HepG2 (cell line): Measurements from ENCODE around the gene PRTN3. TPM values are rescaled to one million over a fixed set of nuclear protein-coding genes. Genes with fewer than 3 reads are reported as not detected.
A peak's percentile ranks its signal among the peaks of the same experiment; 100 is the strongest.
"Not testable (repeated sequence)": the region's sequence is repeated elsewhere in the genome, so short reads cannot be mapped to it uniquely, and the experiment has no call there.

ENCODE experiments used
- ATAC-seq: fragments of 200-7000 bp; cut with Tn5 transposase; 3 replicates; pipeline ENCODE4 v1.9.1; 2020; ENCODE audit warnings: mild to moderate bottlenecking, moderate library complexity
- BruUV-seq: library from RNA; stranded (reverse); fragments of 400-500 nt; replicated peaks from 2 replicates; lab custom pipeline; 2021; lab: Mats Ljungman, UMichigan
- CTCF ChIA-PET: fragments of 300-600 bp; formaldehyde crosslinking; extraction: SDS; loops from one replicate; lab custom pipeline; 2021; ENCODE audit warnings: low total read pairs, inconsistent platforms, low intra/inter-chr PET ratio; lab: Yijun Ruan, JAX
- POLR2A ChIA-PET: fragments of 350-600 bp; sonication (Branson Sonifier 250); formaldehyde crosslinking; loops from one replicate; lab custom pipeline; 2020; ENCODE audit warnings: antibody characterized with exemption, inconsistent platforms; lab: Yijun Ruan, JAX
- DNase-seq: peaks from one replicate; pipeline ENCODE4 v3.0.0-alpha.2; 2015; ENCODE audit warnings: low spot score
- FAIRE-seq: peaks from 3 replicates; lab custom pipeline; 2011; peaks lifted over from hg19 to GRCh38; lab: Jason Lieb, UNC
- H2AFZ ChIP-seq: one replicate; pipeline ENCODE4 v1.6.1; 2011; ENCODE audit warnings: low read length, inconsistent platforms
- H3K27ac ChIP-seq: fragments of 300-600 bp; 3 replicates; pipeline ENCODE4 v1.8.0; 2011; ENCODE audit warnings: mixed run types, mild to moderate bottlenecking, mixed read lengths, low read length, inconsistent platforms; ENCODE audit not compliant: insufficient read depth; ENCODE audit errors: extremely low read length
- H3K27me3 ChIP-seq, 2 experiments: fragments of 200-600 bp in 1 of 2; 2 replicates in 1 of 2; 3 replicates in 1 of 2; pipeline versions ENCODE4 v1.6.0 to v1.8.0; 2011; ENCODE audit warnings: low read length in 2 of 2, mild to moderate bottlenecking in 2 of 2, moderate library complexity in 2 of 2, inconsistent platforms in 1 of 2; ENCODE audit not compliant: insufficient read depth in 2 of 2, control insufficient read depth in 1 of 2
- H3K36me3 ChIP-seq, 2 experiments: fragments of 200-600 bp in 1 of 2; replicated peaks in 1 of 2; 2 replicates in 1 of 2; 3 replicates in 1 of 2; pipeline versions ENCODE4 v1.5.1 to v1.8.0; 2011; ENCODE audit warnings: low read length in 2 of 2, inconsistent platforms in 1 of 2; ENCODE audit not compliant: insufficient read depth in 2 of 2, control insufficient read depth in 1 of 2
- H3K4me1 ChIP-seq: 2 replicates; pipeline ENCODE4 v1.5.1; 2012; ENCODE audit warnings: low read length, inconsistent platforms; ENCODE audit not compliant: insufficient read depth
- H3K4me2 ChIP-seq: 2 replicates; pipeline ENCODE4 v1.6.0; 2011; ENCODE audit warnings: low read depth, low read length, inconsistent platforms
- H3K4me3 ChIP-seq, 3 experiments: fragments of 200-600 bp in 1 of 3; sonication (generic), shearing (Covaris generic) in 1 of 3; replicated peaks in 1 of 3; 2 replicates each; pipeline ENCODE4 v1.5.1; 2011 to 2016; ENCODE audit warnings: low read length in 3 of 3, inconsistent platforms in 2 of 3, low read depth in 2 of 3, mild to moderate bottlenecking in 2 of 3, control low read depth in 1 of 3, mixed read lengths in 1 of 3; ENCODE audit not compliant: insufficient read depth in 1 of 3
- H3K79me2 ChIP-seq: one replicate; pipeline ENCODE4 v1.6.1; 2011; ENCODE audit warnings: low read length, inconsistent platforms; ENCODE audit not compliant: insufficient read depth
- H3K9ac ChIP-seq: 2 replicates; pipeline ENCODE4 v1.6.0; 2011; ENCODE audit warnings: mild to moderate bottlenecking, low read depth, low read length, inconsistent platforms; ENCODE audit not compliant: insufficient read depth
- H3K9me3 ChIP-seq: 2 replicates; pipeline ENCODE4 v1.5.1; 2012; ENCODE audit warnings: mild to moderate bottlenecking, low read length
- H4K20me1 ChIP-seq: 2 replicates; pipeline ENCODE4 v1.6.0; 2011; ENCODE audit warnings: inconsistent platforms, mild to moderate bottlenecking, low read length, moderate library complexity; ENCODE audit not compliant: insufficient read depth
- HIVEP1 ChIP-seq: sonication (generic); formaldehyde crosslinking; IDR thresholded peaks from 2 replicates; pipeline ENCODE4 v1.4.0; 2020; ENCODE audit warnings: mild to moderate bottlenecking, missing genetic modification reagents
- POLR2AphosphoS2 ChIP-seq: IDR thresholded peaks from 2 replicates; pipeline ENCODE4 v1.6.1; 2011; ENCODE audit warnings: low read depth, low read length, improper control_type of control experiment
- ZNF121 ChIP-seq: sonication (generic); formaldehyde crosslinking; IDR thresholded peaks from 2 replicates; pipeline ENCODE4 v1.5.0; 2020; ENCODE audit warnings: mild to moderate bottlenecking, missing genetic modification reagents
- ZNF446 ChIP-seq: sonication (generic); formaldehyde crosslinking; IDR thresholded peaks from 2 replicates; pipeline ENCODE4 v1.5.0; 2020; ENCODE audit warnings: mild to moderate bottlenecking, missing genetic modification reagents
- ZSCAN9 ChIP-seq: IDR thresholded peaks from 2 replicates; pipeline ENCODE4 v1.6.1; 2016; ENCODE audit warnings: borderline replicate concordance
- WGBS: methylation state at CpG from one replicate; pipeline ENCODE4 v1.1.6; 2017; ENCODE audit warnings: low lambda C conversion rate; 5-methylcytosine and 5-hydroxymethylcytosine counted together
- in situ Hi-C: cut with HindIII; loops from 2 replicates; pipeline ENCODE4 v1.10.0; 2017; ENCODE audit warnings: low pct_unique_long_range_greater_than_20kb; ENCODE audit not compliant: extremely low pct_ligation_motif_present
- intact Hi-C: fragments of 100-400 bp; cut with micrococcal nuclease; formaldehyde crosslinking; loops from one replicate; pipeline ENCODE4 v1.10.0; 2022; ENCODE audit not compliant: unreplicated experiment
- polyA plus RNA-seq, 8 experiments: library from polyadenylated mRNA; depleted of rRNA in 3 of 8; stranded (reverse) in 7 of 8; unstranded in 1 of 8; fragments of >200 nt; fragmentation: Illumina TruSeq in 4 of 8; extraction: Trizol in 4 of 8; gene quantifications; 2 replicates each; pipeline versions ENCODE4 v1.2.1 to v1.2.3, GENCODE V29; 2011 to 2016; ENCODE audit warnings: low read depth in 4 of 8, missing spikeins in 1 of 8, mixed read lengths in 1 of 8; ENCODE audit not compliant: insufficient read depth in 1 of 8
- total RNA-seq, 5 experiments: library from RNA; depleted of rRNA; stranded (reverse); fragments of >200 nt; fragmentation: Illumina TruSeq; extraction: Trizol; gene quantifications; 2 replicates each; pipeline ENCODE4 v1.2.3, GENCODE V29; 2016; ENCODE audit warnings: low read depth in 1 of 5
- TF ChIP-seq, protein P1 (sequence below): sonication (generic); formaldehyde crosslinking; IDR thresholded peaks from 2 replicates; pipeline ENCODE4 v1.5.1; 2020; ENCODE audit warnings: mild to moderate bottlenecking, missing genetic modification reagents, borderline replicate concordance
- TF ChIP-seq, protein P2 (sequence below): sonication (generic); formaldehyde crosslinking; IDR thresholded peaks from 2 replicates; pipeline ENCODE4 v1.5.0; 2020; ENCODE audit warnings: missing genetic modification reagents

Gene PRTN3
- total and polyA plus RNA-seq, 2 of the 13 experiments (the other 11 are each of a cell fraction or from before 2014, with no cell fraction given), result not detected

DNA sequence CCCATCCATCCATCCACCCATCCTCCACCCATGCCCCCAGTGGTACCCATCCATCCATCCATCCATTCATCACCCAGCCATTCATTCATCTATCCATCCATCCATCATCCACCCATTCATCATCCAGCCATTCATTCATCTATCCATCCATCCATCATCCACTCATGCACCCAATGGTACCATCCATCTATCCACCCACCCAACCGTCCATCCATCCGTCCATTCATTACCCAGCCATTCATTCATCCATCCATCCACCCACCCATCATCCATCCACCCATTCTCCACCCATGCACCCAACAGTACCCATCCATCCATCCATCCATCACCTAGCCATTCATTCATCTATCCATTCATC, 24.3 kb upstream of the PRTN3 start (continued):
- TF ChIP-seq, protein P1, sequence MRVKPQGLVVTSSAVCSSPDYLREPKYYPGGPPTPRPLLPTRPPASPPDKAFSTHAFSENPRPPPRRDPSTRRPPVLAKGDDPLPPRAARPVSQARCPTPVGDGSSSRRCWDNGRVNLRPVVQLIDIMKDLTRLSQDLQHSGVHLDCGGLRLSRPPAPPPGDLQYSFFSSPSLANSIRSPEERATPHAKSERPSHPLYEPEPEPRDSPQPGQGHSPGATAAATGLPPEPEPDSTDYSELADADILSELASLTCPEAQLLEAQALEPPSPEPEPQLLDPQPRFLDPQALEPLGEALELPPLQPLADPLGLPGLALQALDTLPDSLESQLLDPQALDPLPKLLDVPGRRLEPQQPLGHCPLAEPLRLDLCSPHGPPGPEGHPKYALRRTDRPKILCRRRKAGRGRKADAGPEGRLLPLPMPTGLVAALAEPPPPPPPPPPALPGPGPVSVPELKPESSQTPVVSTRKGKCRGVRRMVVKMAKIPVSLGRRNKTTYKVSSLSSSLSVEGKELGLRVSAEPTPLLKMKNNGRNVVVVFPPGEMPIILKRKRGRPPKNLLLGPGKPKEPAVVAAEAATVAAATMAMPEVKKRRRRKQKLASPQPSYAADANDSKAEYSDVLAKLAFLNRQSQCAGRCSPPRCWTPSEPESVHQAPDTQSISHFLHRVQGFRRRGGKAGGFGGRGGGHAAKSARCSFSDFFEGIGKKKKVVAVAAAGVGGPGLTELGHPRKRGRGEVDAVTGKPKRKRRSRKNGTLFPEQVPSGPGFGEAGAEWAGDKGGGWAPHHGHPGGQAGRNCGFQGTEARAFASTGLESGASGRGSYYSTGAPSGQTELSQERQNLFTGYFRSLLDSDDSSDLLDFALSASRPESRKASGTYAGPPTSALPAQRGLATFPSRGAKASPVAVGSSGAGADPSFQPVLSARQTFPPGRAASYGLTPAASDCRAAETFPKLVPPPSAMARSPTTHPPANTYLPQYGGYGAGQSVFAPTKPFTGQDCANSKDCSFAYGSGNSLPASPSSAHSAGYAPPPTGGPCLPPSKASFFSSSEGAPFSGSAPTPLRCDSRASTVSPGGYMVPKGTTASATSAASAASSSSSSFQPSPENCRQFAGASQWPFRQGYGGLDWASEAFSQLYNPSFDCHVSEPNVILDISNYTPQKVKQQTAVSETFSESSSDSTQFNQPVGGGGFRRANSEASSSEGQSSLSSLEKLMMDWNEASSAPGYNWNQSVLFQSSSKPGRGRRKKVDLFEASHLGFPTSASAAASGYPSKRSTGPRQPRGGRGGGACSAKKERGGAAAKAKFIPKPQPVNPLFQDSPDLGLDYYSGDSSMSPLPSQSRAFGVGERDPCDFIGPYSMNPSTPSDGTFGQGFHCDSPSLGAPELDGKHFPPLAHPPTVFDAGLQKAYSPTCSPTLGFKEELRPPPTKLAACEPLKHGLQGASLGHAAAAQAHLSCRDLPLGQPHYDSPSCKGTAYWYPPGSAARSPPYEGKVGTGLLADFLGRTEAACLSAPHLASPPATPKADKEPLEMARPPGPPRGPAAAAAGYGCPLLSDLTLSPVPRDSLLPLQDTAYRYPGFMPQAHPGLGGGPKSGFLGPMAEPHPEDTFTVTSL (CRISPR knock-in tag), result no peak
- TF ChIP-seq, protein P2, sequence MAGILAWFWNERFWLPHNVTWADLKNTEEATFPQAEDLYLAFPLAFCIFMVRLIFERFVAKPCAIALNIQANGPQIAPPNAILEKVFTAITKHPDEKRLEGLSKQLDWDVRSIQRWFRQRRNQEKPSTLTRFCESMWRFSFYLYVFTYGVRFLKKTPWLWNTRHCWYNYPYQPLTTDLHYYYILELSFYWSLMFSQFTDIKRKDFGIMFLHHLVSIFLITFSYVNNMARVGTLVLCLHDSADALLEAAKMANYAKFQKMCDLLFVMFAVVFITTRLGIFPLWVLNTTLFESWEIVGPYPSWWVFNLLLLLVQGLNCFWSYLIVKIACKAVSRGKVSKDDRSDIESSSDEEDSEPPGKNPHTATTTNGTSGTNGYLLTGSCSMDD (CRISPR knock-in tag), result no peak
- TF ChIP-seq POLR2AphosphoS2, result 0 out of 2 replicates have a peak, but pooled peaks have one; percentile 46
- TF ChIP-seq ZNF446 (CRISPR knock-in tag), result no peak
- no peak for TF ChIP-seq ZSCAN9 (CRISPR knock-in tag)
- no peak for TF ChIP-seq HIVEP1 (CRISPR knock-in tag)

- TF ChIP-seq ZNF121, result peak; percentile 50; the same call in 1 of the 2 replicates
- H3K4me3 ChIP-seq, in situ Hi-C loops, H3K27ac ChIP-seq, ATAC-seq, H3K4me2 ChIP-seq, H3K36me3 ChIP-seq, H3K4me1 ChIP-seq, H2AFZ ChIP-seq, POLR2A ChIA-PET, intact Hi-C loops, FAIRE-seq, H3K9ac ChIP-seq, CTCF ChIA-PET, H4K20me1 ChIP-seq, BruUV-seq, DNase-seq, H3K9me3 ChIP-seq, H3K79me2 ChIP-seq: not testable (repeated sequence)
- peaks cover 3 to 14% of the 10 kb centered on the region in 2 experiments for H3K27me3 ChIP-seq
- WGBS, result 73% methylated on average over 5 of the region's 5 CpGs
These were observed 20.6 kb upstream of the PRTN3 start for GRCh38 chr19:820212-820611.
